22Rv1 (cell line): Measurements from ENCODE around the gene PACS1.
"Not testable (repeated sequence)": the region's sequence is repeated elsewhere in the genome, so short reads cannot be mapped to it uniquely, and the experiment has no call there.

Experiments used
- H3K27ac ChIP-seq: fragments of 450-650 bp; 2 replicates; pipeline ENCODE4 v1.5.1; 2017
- ZFX ChIP-seq: fragments of 450-650 bp; IDR thresholded peaks from 2 replicates; pipeline ENCODE4 v1.6.1; 2017; ENCODE audit warnings: antibody characterized with exemption, borderline replicate concordance
- TF ChIP-seq, protein P1 (sequence below): fragments of 450-650 bp; IDR thresholded peaks from 2 replicates; pipeline ENCODE4 v1.5.1; 2017; ENCODE audit warnings: mild to moderate bottlenecking

The PACS1 gene

DNA sequence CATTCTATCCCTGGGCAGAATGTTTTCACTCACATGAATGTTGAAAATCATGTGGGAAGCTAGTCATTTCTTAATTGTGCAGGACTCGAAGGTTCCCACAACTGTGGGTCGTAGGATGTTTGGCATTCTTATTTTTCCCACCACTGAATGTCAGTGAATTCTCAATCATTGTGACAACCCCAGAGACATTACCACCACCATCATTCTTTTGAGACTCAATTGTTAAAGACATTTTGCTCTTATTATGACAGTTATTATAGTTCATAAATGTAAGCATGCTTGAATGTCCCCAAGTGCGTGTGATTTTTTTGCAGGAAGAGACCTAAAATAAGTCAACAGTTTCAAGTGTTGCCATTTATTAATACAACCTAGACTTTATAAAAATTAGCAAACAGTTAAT, 19.0 kb downstream of the PACS1 start:
- no peak overlapping the region for H3K27ac ChIP-seq
- no peak for TF ChIP-seq ZFX
- TF ChIP-seq, protein P1, sequence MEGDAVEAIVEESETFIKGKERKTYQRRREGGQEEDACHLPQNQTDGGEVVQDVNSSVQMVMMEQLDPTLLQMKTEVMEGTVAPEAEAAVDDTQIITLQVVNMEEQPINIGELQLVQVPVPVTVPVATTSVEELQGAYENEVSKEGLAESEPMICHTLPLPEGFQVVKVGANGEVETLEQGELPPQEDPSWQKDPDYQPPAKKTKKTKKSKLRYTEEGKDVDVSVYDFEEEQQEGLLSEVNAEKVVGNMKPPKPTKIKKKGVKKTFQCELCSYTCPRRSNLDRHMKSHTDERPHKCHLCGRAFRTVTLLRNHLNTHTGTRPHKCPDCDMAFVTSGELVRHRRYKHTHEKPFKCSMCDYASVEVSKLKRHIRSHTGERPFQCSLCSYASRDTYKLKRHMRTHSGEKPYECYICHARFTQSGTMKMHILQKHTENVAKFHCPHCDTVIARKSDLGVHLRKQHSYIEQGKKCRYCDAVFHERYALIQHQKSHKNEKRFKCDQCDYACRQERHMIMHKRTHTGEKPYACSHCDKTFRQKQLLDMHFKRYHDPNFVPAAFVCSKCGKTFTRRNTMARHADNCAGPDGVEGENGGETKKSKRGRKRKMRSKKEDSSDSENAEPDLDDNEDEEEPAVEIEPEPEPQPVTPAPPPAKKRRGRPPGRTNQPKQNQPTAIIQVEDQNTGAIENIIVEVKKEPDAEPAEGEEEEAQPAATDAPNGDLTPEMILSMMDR = no peak

DNA sequence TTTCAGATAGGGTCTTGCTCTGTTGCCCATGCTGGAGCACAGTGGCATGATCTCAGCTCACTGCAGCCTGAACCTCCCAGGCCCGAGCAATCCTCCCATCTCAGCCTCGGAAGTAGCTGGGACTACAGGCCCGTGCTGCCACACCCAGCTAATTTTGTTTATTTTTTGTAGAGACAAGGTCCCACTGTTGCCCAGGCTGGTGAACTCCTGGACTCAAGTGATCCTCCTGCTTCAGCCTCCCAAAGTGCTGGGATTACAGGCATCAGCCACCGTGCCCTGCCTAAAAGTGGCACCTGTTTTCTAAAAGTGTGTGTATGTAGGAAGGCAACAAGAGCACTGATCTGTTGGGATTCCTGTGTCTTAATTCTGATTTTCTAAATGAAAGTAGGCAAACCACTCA, 20.2 kb downstream of the PACS1 start:
- TF ChIP-seq, protein P1 = no peak
- no peak for TF ChIP-seq ZFX
- no peak overlapping the region for H3K27ac ChIP-seq

DNA sequence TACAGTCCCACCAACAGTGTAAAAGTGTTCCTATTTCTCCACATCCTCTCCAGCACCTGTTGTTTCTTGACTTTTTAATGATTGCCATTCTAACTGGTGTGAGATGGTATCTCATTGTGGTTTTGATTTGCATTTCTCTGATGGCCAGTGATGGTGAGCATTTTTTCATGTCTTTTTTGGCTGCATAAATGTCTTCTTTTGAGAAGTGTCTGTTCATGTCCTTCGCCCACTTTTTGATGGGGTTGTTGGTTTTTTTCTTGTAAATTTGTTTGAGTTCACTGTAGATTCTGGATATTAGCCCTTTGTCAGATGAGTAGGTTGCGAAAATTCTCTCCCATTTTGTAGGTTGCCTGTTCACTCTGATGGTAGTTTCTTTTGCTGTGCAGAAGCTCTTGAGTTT, 22.1 kb downstream of the PACS1 start:
- not testable (repeated sequence) for H3K27ac ChIP-seq

DNA sequence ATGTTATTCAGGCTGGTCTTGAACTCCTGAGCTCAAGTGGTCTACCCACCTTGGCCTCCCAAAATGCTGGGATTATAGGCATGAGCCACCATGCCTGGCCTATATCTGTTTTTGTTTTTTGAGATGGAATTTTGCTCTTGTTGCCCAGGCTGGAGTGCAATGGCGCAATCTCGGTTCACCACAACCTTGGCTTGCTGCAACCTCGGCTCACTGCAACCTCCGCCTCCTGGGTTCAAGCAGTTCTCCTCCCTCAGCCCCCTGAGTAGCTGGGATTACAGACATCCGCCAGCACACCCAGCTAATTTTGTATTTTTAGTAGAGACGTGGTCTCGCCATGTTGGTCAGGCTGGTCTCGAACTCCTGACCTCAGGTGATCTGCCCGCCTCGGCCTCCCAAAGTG, 29.7 kb downstream of the PACS1 start:
- not testable (repeated sequence) for H3K27ac ChIP-seq

DNA sequence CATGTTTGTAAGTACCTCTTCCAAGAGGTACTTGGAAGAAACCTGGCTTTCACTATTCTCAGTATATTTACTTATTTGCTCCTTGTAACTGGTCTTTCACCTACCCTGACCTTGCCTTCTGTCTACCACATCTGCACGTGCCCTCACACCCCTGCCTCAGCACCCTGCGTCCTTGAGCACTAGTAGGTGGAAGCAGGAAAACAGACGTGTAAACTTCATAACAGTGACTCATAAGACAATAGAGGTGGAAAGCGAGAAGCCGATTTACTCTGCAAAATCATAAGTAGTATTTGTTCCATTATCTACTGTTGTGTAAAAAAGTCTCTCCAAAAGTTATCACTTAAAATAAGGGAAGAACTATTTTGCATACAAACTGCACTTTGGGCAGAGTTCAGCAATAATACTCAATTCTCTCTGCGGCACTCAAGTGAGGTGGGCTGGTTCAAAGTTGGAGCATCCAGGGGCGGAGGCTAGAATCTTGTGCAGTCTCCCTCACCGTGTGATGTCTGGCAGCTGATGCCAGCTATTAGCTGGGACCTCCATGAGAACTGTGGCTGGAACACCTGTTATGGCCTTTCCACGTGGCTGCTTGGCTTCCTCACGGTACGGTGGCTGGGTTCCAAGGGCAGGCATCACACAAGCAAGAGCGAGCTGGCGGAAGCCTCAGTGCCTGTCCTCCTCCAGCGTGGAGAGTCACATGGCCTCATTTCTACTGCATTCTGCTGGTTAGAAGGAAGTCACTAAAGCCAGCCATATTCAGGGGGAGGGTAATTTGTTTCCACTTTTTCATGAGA, 30.4 kb downstream of the PACS1 start:
- TF ChIP-seq ZFX = no peak
- TF ChIP-seq, protein P1 = no peak
- peak overlapping the region; percentile 26; the same call in 1 of the 2 replicates for H3K27ac ChIP-seq

DNA sequence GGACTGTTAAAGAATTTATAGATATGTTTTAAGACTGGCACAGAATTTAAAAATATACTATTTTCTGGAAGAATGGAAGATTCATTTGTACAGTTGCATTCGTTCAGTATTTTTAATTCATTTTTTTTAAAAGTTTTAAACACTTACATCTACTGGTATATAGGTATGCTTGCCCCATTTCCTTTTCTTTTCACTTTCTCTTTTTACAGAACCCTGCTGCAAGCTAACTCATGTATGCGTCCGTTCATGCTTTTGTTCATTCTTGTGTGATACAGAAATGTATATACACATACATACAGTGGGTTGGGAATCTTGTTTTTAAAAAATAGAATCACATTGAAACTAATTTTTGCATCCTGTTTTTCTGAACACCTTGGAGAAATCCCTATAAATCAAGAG, 31.0 kb downstream of the PACS1 start:
- TF ChIP-seq, protein P1 = no peak
- TF ChIP-seq ZFX = no peak
- peak overlapping the region; percentile 26; the same call in 1 of the 2 replicates for H3K27ac ChIP-seq

DNA sequence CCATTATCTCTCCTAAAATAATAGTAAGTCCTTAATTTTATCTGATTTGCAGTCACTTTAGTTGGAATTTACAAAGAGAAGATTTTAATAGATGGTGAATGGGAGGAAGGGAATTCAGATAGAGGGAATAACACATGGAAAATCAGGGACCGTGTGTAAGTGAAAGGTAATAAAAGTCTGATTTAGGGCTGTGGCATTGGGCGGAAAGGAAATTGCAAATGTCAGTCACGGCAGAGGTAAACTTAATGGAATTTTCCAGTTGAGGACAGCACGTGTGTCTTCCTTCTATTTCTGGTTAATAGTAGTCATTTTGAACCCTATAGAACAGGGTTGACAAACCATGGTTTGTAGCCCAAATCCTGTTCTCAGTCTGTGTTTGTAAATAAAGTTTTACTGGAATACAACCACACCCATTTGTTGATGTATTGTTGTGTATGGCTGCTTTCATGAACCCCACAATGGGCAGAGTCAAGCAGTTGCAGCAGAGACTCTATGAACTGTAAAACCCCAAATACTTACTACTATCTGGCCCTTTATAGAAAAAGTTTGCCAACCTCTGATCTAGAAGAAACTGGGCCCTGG, 34.1 kb downstream of the PACS1 start:
- no peak overlapping the region for H3K27ac ChIP-seq
- no peak for TF ChIP-seq ZFX
- TF ChIP-seq, protein P1 = no peak

DNA sequence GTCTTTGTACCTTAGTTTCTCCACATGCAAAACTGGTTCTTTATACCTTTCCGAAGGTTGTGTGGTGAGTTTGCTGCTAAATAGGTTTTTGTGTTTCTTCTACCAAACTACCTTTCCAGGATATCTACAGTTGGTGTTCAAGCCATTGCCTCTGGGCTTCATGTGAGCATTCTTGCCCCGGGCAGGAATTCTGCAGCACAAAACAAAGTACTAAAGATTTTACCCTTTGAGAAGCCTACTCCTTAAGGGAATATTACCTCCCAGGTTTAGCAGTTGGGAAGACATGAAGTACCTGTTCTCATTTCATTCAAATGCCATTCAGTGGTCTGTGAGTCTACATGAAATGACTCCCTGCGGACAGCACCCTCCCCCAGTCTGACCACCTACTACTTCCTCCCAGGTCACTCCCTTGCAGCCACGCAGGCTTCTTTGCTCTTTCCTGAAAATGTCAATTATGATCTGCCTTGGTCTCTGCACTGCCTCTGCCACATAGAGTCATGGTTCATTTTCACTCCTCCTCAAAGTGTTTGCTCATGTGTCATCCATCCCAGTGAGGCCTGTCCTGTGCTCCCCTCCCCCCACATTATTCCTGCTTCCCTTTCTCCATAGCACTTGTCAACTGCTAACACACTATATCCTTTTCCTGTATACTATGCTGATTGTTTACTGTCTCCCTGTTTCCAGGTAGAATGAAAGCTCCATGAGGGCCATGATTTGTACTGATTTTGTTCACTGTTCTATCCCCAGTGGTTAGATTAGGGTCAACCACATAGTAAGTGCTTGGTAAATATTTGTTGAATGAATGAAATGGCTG, 36.9 kb downstream of the PACS1 start:
- no peak overlapping the region for H3K27ac ChIP-seq

More for the DNA sequence above, 36.9 kb downstream of the PACS1 start:
- TF ChIP-seq, protein P1 = no peak
- TF ChIP-seq ZFX = no peak
